GM13976 (cell line): ENCODE measurements around the gene KRTAP5-8.
A peak's percentile ranks its signal among the peaks of the same experiment; 100 is the strongest.
"Not testable (repeated sequence)": the region's sequence is repeated elsewhere in the genome, so short reads cannot be mapped to it uniquely, and the experiment has no call there.

Source experiments
- DNase-seq: peaks from one replicate; pipeline ENCODE4 v3.0.0; 2012; ENCODE audit warnings: low spot score
- in situ Hi-C: fragments of 300-500 bp; cut with MboI; formaldehyde crosslinking; loops from one replicate; pipeline ENCODE4 v1.12.0; 2022; ENCODE audit warnings: low sequenced_read_pairs, mixed read lengths, inconsistent platforms; ENCODE audit not compliant: unreplicated experiment
- TF ChIP-seq, protein P1 (sequence below): IDR thresholded peaks from 2 replicates; pipeline ENCODE4 v1.5.1; 2012; ENCODE audit warnings: borderline replicate concordance, mild to moderate bottlenecking; ENCODE audit not compliant: insufficient read depth; ENCODE audit errors: extremely low read depth, missing control alignments, control extremely low read depth

The KRTAP5-8 gene, protein sequence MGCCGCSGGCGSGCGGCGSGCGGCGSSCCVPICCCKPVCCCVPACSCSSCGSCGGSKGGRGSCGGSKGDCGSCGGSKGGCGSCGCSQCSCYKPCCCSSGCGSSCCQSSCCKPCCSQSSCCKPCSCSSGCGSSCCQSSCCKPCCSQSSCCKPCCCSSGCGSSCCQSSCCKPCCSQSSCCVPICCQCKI

DNA sequence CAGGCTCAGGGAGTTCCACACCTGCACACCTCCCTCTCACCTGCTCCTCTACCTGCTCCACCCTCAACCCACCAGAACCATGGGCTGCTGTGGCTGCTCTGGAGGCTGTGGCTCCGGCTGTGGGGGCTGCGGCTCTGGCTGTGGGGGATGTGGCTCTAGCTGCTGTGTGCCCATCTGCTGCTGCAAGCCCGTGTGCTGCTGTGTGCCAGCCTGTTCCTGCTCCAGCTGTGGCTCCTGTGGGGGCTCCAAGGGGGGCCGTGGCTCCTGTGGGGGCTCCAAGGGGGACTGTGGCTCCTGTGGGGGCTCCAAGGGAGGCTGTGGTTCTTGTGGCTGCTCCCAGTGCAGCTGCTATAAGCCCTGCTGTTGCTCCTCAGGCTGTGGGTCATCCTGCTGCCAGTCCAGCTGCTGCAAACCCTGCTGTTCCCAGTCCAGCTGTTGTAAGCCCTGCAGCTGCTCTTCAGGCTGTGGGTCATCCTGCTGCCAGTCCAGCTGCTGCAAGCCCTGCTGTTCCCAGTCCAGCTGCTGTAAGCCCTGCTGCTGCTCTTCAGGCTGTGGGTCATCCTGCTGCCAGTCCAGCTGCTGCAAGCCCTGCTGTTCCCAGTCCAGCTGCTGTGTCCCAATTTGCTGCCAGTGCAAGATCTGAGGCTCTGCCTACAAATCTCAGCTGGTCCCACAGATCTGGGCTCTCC, at the start of gene KRTAP5-8:
Gene KRTAP5-8, plus strand, starts transcription at position 49 of the 689 bp plus-strand sequence. Its CDS starts 31 bp downstream, at position 80.
- in situ Hi-C loops, DNase-seq: not testable (repeated sequence)

DNA sequence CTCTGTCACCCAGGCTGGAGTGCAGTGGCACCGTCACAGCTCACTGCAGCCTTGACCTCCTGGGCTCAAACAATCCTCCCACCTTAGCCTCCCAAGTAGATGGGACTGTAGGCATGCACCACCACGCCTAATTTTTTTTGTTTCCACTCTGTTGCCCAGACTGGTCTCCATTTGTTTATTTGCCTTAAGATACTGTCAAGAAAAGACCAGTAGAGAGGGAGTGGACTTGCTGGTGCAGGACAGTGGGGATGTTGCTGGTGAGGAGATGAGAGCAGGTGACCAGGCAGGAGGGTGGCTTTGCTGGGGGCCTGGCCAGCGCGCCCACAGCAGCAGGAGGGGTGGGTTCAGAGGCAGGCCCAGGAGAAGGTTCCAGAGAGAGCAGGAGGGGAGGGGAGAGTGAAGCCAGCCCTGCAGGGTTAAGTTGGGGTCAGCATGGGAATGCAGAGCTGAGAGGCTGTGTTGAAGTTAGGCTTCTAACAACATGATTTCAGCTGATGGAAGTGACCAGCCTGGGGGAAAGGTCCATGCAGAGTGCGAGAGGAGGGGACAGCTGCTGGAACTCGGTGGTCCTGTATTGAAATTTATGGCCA, 49.0 kb upstream of the KRTAP5-8 start:
- TF ChIP-seq, protein P1, sequence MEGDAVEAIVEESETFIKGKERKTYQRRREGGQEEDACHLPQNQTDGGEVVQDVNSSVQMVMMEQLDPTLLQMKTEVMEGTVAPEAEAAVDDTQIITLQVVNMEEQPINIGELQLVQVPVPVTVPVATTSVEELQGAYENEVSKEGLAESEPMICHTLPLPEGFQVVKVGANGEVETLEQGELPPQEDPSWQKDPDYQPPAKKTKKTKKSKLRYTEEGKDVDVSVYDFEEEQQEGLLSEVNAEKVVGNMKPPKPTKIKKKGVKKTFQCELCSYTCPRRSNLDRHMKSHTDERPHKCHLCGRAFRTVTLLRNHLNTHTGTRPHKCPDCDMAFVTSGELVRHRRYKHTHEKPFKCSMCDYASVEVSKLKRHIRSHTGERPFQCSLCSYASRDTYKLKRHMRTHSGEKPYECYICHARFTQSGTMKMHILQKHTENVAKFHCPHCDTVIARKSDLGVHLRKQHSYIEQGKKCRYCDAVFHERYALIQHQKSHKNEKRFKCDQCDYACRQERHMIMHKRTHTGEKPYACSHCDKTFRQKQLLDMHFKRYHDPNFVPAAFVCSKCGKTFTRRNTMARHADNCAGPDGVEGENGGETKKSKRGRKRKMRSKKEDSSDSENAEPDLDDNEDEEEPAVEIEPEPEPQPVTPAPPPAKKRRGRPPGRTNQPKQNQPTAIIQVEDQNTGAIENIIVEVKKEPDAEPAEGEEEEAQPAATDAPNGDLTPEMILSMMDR = no peak
- in situ Hi-C loops = no loop called here
- no peak for DNase-seq

DNA sequence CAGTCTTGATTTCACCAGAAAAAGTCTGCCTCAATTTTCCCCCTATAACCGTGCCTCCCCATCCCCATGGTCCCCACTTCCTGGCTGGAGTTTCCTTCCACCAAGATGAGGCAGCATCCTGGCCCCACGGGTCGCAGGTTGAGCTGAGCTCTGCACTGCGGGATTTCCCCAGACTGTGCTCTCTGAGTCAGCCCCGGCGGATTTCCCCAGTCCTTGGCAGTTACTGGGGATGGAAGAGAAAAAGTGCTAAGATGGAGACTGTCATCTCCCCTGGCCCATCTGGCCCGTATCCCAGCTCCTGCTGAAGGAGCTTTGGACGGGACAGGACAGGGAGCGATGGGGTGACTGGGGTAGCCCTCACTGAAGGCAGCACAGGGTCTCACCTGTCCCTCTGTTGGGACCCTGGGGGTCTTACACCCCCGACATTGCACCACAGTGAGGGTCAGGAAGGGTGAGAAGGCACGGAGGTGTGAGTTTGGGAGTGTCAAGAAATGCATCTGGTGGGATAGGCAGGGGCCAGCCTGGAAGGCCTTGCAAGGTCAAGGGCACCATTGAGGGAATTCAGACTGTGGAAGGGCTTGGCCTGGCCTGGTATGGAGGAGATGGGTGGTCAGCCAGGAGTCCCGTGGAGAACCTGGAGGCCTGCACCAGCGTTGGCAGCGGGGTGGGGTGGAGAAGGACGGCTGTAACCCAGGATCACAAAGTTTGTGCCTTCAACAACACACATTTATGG, 48.3 kb upstream of the KRTAP5-8 start:
- DNase-seq = peak; percentile 87
- TF ChIP-seq, protein P1 = no peak
- in situ Hi-C loops = no loop called here

DNA sequence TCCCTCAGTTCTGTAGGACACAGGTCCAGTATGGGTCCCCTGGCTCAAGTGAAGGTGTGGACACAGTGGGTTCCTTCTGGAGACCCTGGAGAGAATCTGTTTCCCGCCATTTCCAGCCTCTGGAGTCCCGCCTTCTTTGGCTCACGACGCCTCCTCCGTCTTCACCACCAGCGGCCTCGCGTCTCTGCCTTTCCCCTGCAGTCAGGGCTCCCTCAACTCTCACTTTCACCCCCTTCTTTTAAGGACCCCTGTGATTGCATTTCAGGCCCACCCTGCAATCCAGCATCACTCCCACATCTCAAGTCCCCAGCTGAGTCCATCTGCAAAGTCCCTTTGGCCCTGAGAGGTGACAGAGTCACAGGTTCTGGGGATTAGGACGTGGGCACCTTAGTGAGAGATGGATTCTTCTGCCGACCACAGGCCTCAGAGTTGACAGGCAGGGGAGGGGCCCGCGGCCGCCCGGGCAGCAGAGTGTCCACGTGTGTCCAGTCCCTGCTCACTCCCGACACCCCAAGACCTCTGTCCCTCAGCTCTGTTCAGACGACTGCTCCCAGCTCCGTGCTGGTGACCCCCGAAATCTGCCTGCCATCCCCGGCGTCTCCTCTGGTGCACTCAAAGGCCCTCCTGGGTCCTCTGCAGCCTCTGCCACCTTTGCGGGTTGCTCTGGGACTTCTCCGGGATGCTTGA, 47.6 kb upstream of the KRTAP5-8 start:
- peak; percentile 21 for DNase-seq
- in situ Hi-C loops = no loop called here
- TF ChIP-seq, protein P1 = no peak

DNA sequence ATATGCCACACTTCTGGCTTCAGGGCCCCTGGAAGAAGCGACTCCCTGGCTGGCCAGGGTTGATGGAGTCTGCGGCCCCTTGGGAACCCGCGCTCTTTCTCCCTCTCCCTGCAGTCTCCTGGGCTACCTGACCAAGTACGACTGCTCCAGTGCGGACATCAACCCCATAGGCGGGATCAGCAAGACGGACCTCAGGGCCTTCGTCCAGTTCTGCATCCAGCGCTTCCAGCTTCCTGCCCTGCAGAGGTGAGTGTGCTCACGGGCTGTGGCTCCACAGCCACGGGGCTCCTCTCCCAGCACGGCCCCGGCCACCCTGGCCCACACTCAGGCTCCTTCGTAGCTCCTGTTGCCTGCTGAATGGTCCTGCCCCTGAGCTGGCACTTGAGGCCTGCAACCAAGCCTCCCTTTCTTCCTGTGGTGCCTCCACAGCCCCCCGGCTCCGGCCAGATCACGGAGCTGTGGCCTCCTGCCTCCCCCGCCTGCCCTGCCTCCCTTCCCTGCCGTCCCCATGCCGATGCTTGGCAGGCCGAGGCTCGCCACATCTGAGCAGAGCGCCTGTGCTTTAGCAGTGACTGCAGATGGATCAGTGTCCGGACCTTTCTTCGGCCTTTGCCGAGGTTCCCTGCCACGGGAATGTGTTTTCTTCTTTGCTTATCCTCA, 47.0 kb upstream of the KRTAP5-8 start:
- in situ Hi-C loops = no loop called here
- DNase-seq = peak; percentile 17
- TF ChIP-seq, protein P1 = no peak

DNA sequence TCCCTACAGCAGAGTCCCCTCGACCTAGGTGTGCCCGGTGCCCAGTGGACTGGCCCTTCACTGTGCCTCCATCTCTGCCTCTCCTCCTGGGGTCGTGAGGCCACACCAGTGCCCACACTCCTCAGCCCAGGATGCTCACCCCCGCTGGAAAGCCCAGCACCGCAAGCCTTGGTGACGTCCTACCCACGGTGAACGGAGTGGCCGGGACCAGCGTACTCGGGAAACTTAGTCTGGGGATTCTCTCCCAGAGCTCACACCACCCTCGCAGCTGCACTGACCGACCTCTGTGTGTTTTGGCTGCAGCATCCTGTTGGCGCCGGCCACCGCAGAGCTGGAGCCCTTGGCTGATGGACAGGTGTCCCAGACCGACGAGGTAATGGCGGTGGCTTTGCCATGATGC, 46.3 kb upstream of the KRTAP5-8 start:
- DNase-seq = peak; percentile 12
- TF ChIP-seq, protein P1 = no peak
- in situ Hi-C loops = no loop called here
